Measurements from ENCODE around the gene CAMK2G. TPM values are rescaled to one million over a fixed set of nuclear protein-coding genes. Genes with fewer than 3 reads are reported as not detected.
"Not testable (repeated sequence)": the region's sequence is repeated elsewhere in the genome, so short reads cannot be mapped to it uniquely, and the experiment has no call there.

Gene CAMK2G
- total RNA-seq, 1 donor from 2014 or later = 36.6 TPM

- no peaks in the 10 kb centered on the region for H3K27me3 ChIP-seq
- no peak overlapping the region for H2AFZ ChIP-seq (replicated peaks)
- H3K27ac Mint-ChIP-seq = no peak overlapping the region
- no peaks in the 10 kb centered on the region for H3K9me3 ChIP-seq (ENCODE audit: low read depth)
- H3K4me1 Mint-ChIP-seq = peaks cover 7% of the 10 kb centered on the region
- peaks cover 17% of the 10 kb centered on the region for H3F3A ChIP-seq (ENCODE audit: low read depth)
- H4K20me1 ChIP-seq (ENCODE audit: low read depth) = peaks cover 10% of the 10 kb centered on the region
- H3K27ac ChIP-seq = no peak overlapping the region
- no peak overlapping the region for H3K4me3 Mint-ChIP-seq
- H3K4me3 ChIP-seq = no peak overlapping the region
- DNase-seq (ENCODE audit: low spot score) = no peak
- no peaks in the 10 kb centered on the region for H3K79me2 ChIP-seq (ENCODE audit: low read depth)
- no peak overlapping the region for H3K4me2 ChIP-seq
- H3K9me3 Mint-ChIP-seq = no peaks in the 10 kb centered on the region
- H3K4me1 ChIP-seq = peaks cover 19% of the 10 kb centered on the region
- H3K36me3 ChIP-seq = no peaks in the 10 kb centered on the region
- H3K27me3 Mint-ChIP-seq (ENCODE audit: insufficient read depth, low read depth) = peaks cover 6% of the 10 kb centered on the region
- no peak overlapping the region for H3K9ac ChIP-seq
- TF ChIP-seq EZH2 (IDR thresholded peaks at IDR 0.05) = no peak
- no peak for TF ChIP-seq EZH2phosphoT487 (IDR thresholded peaks at IDR 0.05)
- TF ChIP-seq, protein P1, sequence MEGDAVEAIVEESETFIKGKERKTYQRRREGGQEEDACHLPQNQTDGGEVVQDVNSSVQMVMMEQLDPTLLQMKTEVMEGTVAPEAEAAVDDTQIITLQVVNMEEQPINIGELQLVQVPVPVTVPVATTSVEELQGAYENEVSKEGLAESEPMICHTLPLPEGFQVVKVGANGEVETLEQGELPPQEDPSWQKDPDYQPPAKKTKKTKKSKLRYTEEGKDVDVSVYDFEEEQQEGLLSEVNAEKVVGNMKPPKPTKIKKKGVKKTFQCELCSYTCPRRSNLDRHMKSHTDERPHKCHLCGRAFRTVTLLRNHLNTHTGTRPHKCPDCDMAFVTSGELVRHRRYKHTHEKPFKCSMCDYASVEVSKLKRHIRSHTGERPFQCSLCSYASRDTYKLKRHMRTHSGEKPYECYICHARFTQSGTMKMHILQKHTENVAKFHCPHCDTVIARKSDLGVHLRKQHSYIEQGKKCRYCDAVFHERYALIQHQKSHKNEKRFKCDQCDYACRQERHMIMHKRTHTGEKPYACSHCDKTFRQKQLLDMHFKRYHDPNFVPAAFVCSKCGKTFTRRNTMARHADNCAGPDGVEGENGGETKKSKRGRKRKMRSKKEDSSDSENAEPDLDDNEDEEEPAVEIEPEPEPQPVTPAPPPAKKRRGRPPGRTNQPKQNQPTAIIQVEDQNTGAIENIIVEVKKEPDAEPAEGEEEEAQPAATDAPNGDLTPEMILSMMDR (IDR thresholded peaks at IDR 0.05) = no peak
- peaks cover 8% of the 10 kb centered on the region for H3K36me3 Mint-ChIP-seq
Measured at GRCh38 chr10:73837072-73837471, 37.3 kb downstream of the CAMK2G start.

DNA sequence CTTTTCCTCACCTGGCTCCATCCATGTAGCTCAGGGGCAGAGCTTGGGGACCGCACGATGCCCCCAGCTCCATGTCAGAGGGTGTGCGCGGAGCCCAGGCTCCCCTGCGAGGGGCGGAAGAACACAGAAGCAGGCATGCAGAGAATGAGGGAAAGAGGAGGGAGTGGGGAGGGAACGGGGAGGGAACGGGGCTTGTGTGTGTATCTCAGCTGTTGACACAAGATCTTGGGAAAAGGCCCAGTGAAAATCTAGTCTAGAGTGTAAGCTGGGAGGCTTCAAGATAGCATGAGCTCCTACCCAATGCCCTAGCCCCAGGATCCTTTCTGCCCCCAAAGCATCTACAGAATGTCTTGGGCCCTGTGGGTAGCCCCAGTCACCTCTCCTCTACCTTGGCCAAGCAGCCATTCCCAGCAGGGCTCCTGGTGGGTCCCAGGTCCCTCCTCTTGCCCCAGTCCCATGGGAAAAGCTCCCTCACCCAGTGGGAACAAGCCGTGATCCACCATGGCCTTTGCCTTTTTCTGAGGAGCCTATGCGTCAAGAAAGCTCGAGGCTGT, 37.9 kb downstream of the CAMK2G start:
- peaks cover 8% of the 10 kb centered on the region for H3K36me3 Mint-ChIP-seq
- no peak overlapping the region for H3K9ac ChIP-seq

GRCh38 chr10:73829090-73829489, 45.3 kb downstream of the CAMK2G start:
- H3K27ac Mint-ChIP-seq; H4K20me1 ChIP-seq (ENCODE audit: low read depth); H3K4me1 Mint-ChIP-seq; H3K9me3 Mint-ChIP-seq; H2AFZ ChIP-seq (replicated peaks); H3F3A ChIP-seq (ENCODE audit: low read depth); H3K9ac ChIP-seq; H3K27me3 Mint-ChIP-seq (ENCODE audit: insufficient read depth, low read depth); DNase-seq (ENCODE audit: low spot score); H3K36me3 Mint-ChIP-seq; H3K9me3 ChIP-seq (ENCODE audit: low read depth); H3K27ac ChIP-seq; H3K4me3 ChIP-seq; H3K27me3 ChIP-seq; H3K36me3 ChIP-seq; H3K4me2 ChIP-seq; H3K79me2 ChIP-seq (ENCODE audit: low read depth); H3K4me1 ChIP-seq; H3K4me3 Mint-ChIP-seq: not testable (repeated sequence)

More for the DNA sequence above, 37.9 kb downstream of the CAMK2G start:
- Histone ChIP-seq H3K27ac (no peak overlapping the region), H3K79me2 (ENCODE audit: low read depth) (no peaks in the 10 kb centered on the region), H3K36me3 (no peaks in the 10 kb centered on the region), H3K9me3 (ENCODE audit: low read depth) (no peaks in the 10 kb centered on the region), H3K4me3 (no peak overlapping the region), H3K4me1 (peaks cover 13% of the 10 kb centered on the region), H2AFZ (replicated peaks) (no peak overlapping the region), H3K27me3 (no peaks in the 10 kb centered on the region), H3F3A (ENCODE audit: low read depth) (peaks cover 12% of the 10 kb centered on the region), H4K20me1 (ENCODE audit: low read depth) (peaks cover 9% of the 10 kb centered on the region), H3K4me2 (no peak overlapping the region)
- Mint-ChIP-seq H3K4me3 (no peak overlapping the region), H3K9me3 (no peaks in the 10 kb centered on the region), H3K27me3 (ENCODE audit: insufficient read depth, low read depth) (peaks cover 6% of the 10 kb centered on the region), H3K4me1 (peaks cover 5% of the 10 kb centered on the region), H3K27ac (peak overlapping the region; percentile 21)
- no peak for DNase-seq (ENCODE audit: low spot score)
- no peak for TF ChIP-seq EZH2 (IDR thresholded peaks at IDR 0.05)
- TF ChIP-seq, protein P1 (IDR thresholded peaks at IDR 0.05) = no peak
- no peak for TF ChIP-seq EZH2phosphoT487 (IDR thresholded peaks at IDR 0.05)

DNA sequence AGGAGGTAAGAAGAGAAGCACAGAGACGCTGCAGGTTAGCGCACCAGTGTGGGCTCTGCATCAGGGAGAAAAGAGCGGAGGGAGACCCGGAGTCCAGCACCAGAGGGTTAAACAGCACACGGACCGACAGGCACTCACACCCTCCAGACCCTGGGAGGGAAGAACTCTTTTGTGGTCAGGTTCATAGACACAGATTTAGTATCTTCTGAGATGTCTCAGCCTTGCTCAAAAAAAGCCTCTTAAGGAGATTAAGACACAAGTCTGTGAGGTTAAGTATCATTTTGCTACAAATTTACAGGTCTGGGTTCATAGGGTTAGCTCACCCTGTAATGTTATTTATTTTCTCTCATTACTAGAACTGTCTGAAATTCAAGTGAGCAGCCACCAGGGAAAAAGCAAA, 46.2 kb downstream of the CAMK2G start:
- no peak overlapping the region for H3K4me3 ChIP-seq
- H3F3A ChIP-seq (ENCODE audit: low read depth) = peaks cover 3% of the 10 kb centered on the region
- no peaks in the 10 kb centered on the region for H3K36me3 ChIP-seq
- Mint-ChIP-seq H3K4me1 (no peaks in the 10 kb centered on the region), H3K9me3 (no peaks in the 10 kb centered on the region), H3K27ac (no peak overlapping the region), H3K4me3 (no peak overlapping the region), H3K36me3 (no peaks in the 10 kb centered on the region), H3K27me3 (ENCODE audit: insufficient read depth, low read depth) (peaks cover 3% of the 10 kb centered on the region)
- H3K9ac ChIP-seq = no peak overlapping the region
- H3K9me3 ChIP-seq (ENCODE audit: low read depth) = no peaks in the 10 kb centered on the region
- TF ChIP-seq EZH2 (IDR thresholded peaks at IDR 0.05) (no peak), EZH2phosphoT487 (IDR thresholded peaks at IDR 0.05) (no peak)
- TF ChIP-seq, protein P1 (IDR thresholded peaks at IDR 0.05) = no peak
- no peaks in the 10 kb centered on the region for H3K79me2 ChIP-seq (ENCODE audit: low read depth)
- no peak overlapping the region for H2AFZ ChIP-seq (replicated peaks)
- H3K27me3 ChIP-seq = no peaks in the 10 kb centered on the region
- H3K27ac ChIP-seq = no peak overlapping the region
- DNase-seq (ENCODE audit: low spot score) = no peak
- no peak overlapping the region for H3K4me2 ChIP-seq
- no peaks in the 10 kb centered on the region for H3K4me1 ChIP-seq
- H4K20me1 ChIP-seq (ENCODE audit: low read depth) = no peaks in the 10 kb centered on the region

Measured in neural progenitor cell (in vitro differentiated cells).